NB4 (cell line): ENCODE results near the gene RFTN1.

Experiments
- DNase-seq: peaks from one replicate; pipeline ENCODE4 v3.0.0; 2010; ENCODE audit warnings: low read depth
- H3K4me3 ChIP-seq: one replicate; pipeline ENCODE4 v1.5.1; 2011; ENCODE audit warnings: mild to moderate bottlenecking, low read depth, low read length, moderate library complexity
- CTCF ChIP-seq: IDR thresholded peaks from one replicate; pipeline ENCODE4 v1.5.1; 2012; ENCODE audit warnings: low read depth, low read length
- MAX ChIP-seq: IDR thresholded peaks from 2 replicates; pipeline ENCODE4 v1.6.1; 2011; ENCODE audit warnings: low read depth, low read length
- MYC ChIP-seq: IDR thresholded peaks from 2 replicates; pipeline ENCODE4 v1.6.1; 2011; ENCODE audit warnings: low read depth, low read length
- POLR2A ChIP-seq: IDR thresholded peaks from 2 replicates; pipeline ENCODE4 v1.6.1; 2011; ENCODE audit warnings: mild to moderate bottlenecking; ENCODE audit not compliant: insufficient read length; ENCODE audit errors: extremely low read depth

RFTN1 gene

GRCh38 chr3:16309558-16309957 is 203.9 kb downstream of the RFTN1 start:
- no peak overlapping the region for H3K4me3 ChIP-seq
- no peak for TF ChIP-seq POLR2A
- no peak for TF ChIP-seq MAX
- TF ChIP-seq CTCF = no peak
- TF ChIP-seq MYC = no peak
- peak; percentile 70 for DNase-seq

- H3K4me3 ChIP-seq = no peak overlapping the region
- no peak for TF ChIP-seq MAX
- no peak for DNase-seq
Observed at GRCh38 chr3:16308727-16309126, 204.8 kb downstream of the RFTN1 start.

GRCh38 chr3:16307832-16308531 is 205.5 kb downstream of the RFTN1 start:
- DNase-seq = no peak
- TF ChIP-seq CTCF (no peak), POLR2A (no peak), MAX (no peak), MYC (no peak)

GRCh38 chr3:16305111-16305541 is 208.4 kb downstream of the RFTN1 start:
- DNase-seq = no peak

More at GRCh38 chr3:16307832-16308531, 205.5 kb downstream of the RFTN1 start:
- no peak overlapping the region for H3K4me3 ChIP-seq

GRCh38 chr3:16304061-16305010 is 209.2 kb downstream of the RFTN1 start:
- no peak for TF ChIP-seq MYC
- no peak overlapping the region for H3K4me3 ChIP-seq
- DNase-seq = no peak

More at GRCh38 chr3:16305111-16305541, 208.4 kb downstream of the RFTN1 start:
- H3K4me3 ChIP-seq = no peak overlapping the region
- no peak for TF ChIP-seq POLR2A
- no peak for TF ChIP-seq MYC
- TF ChIP-seq CTCF = no peak
- no peak for TF ChIP-seq MAX

- no peak for DNase-seq
- TF ChIP-seq POLR2A (no peak), MAX (no peak), CTCF (no peak)
Observed at GRCh38 chr3:16303037-16303575, 210.4 kb downstream of the RFTN1 start.

More at GRCh38 chr3:16303037-16303575, 210.4 kb downstream of the RFTN1 start:
- no peak overlapping the region for H3K4me3 ChIP-seq
